GOT3 (cell line): ENCODE results near the gene CDY2A.
"Not testable (repeated sequence)": the region's sequence is repeated elsewhere in the genome, so short reads cannot be mapped to it uniquely, and the experiment has no call there.

Experiments
- DNase-seq: peaks from one replicate; lab custom pipeline; 2025; ENCODE audit warnings: mixed read lengths; lab: John Stamatoyannopoulos, UW

The CDY2A gene

DNA sequence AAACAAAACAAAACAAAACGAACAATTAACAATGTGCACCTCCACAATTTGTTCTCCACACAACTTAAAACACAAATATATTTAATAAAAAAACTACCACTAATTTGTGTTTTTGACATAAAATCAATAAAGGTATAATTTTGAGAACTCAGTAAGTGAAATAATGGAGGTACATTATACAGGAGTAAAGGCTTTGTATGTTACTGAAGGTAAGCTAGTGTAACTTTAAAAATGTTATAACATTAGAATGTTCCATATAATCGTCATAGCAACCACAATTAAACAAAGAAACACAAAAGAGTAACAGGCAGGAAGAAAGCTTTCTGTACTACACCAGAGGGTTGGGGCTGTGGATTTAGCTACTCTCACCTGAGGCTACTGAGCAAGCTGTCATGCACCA is at the start of gene CDY2A:
Gene CDY2A, plus strand, starts transcription at position 301 of the 400 bp plus-strand sequence. CDS start 328 bp downstream, outside the sequence.
- not testable (repeated sequence) for DNase-seq

DNA sequence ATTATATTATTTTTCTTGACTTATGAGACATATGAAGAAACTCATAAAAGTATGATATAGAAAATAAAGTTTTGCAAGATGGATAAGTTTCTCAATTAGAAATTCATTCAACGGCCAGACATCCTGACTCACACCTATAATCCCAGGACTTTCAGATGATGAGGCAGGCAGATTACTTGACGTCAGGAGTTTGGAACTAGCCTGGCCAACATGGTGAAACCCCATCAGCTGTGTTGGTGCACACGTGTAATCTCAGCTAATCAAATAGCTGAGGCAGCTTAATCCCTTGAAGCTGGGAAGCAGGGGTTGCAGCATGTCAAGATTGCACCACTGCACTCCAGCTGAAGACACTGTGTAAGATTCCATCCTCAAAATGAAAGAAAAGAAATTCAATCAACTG is 28.0 kb upstream of the CDY2A start:
- DNase-seq, result not testable (repeated sequence)

DNA sequence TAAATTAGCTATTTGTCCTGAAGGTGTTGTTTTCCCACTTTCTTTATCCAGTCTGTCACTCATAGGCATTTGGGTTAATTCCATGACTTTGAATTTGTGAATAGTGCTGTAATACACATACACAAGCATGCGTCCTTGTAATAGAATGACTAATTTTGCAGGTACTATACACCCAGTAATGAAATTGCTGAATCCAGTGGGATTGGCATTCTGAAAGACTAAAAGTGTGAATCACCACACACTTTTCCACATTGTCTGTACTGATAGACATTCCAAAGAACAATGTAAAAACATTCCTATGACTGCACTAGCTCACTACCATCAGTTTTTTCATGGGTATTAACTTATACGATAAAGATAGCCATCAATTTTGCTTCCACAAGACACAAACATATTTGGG is 27.3 kb upstream of the CDY2A start:
- DNase-seq, result not testable (repeated sequence)

DNA sequence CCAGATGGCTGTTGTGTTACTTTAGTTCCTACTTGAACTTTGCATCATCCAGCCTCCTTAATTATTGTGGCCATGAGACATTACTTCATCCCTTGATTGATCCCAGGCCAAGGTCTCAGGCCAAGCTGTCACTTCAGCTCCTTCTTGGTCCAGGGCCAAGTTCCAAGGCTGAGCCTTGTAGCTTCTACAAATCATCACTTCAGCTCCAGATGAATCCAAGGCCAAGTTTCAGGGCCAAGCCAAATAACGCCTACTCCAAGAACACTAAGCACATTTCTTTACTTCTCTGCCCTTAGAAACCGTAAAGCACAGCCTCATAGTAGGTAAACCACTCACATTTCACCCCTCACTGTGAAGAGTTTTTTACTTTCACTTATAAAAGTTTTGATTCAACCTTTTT is 1.7 kb upstream of the CDY2A start:
- DNase-seq, result not testable (repeated sequence)

GRCh38 chrY:18028845-18029244 is 3.3 kb downstream of the CDY2A start:
- not testable (repeated sequence) for DNase-seq

- DNase-seq, result not testable (repeated sequence)
Observed at GRCh38 chrY:18030178-18030577, 4.6 kb downstream of the CDY2A start.

- DNase-seq, result not testable (repeated sequence)
Observed at GRCh38 chrY:18034100-18034814, 8.7 kb downstream of the CDY2A start.

- DNase-seq, result not testable (repeated sequence)
Observed at GRCh38 chrY:18034864-18035263, 9.3 kb downstream of the CDY2A start.

GRCh38 chrY:18044990-18045389 is 19.4 kb downstream of the CDY2A start:
- DNase-seq, result not testable (repeated sequence)

DNA sequence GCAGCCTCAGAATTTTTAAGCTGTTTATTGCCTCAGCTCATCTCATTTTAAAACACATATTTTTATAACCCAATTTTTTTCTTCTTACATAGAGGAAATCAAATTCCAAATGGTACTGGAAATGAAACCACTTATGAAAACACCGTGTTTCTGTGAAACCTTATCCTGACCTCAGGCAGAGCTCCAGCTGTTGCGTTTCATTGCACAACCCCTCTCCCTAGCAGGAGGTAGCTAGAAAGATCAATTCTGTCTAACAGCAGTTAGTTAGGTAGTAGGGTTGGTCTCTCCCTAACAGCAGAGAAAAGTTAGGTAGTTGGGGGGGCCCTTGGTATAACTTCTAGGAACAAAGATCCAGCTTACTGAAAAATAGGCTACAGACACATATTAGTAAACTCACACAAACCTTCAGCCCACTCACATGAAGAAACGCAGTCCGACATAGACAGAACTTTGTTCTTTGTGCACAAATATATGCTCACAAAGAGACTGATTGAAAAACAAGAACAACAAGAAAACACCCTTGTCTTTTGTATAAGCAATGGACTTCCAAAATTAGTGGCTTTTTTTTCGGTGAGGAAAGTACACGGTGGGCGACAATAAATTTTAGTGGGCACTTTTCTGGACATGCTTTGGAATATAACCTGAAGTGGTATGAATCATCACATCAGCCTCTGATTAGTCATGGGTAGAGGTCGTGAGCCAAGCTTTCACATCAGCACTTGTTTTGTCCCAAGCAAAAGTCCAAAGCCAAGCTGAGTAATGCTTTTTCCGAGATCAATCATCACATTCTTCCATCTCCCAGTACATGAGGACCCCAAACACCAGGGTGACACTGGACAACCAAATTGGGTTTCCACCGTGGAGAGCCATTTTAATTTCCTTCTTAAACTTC is 22.8 kb downstream of the CDY2A start:
- not testable (repeated sequence) for DNase-seq

DNA sequence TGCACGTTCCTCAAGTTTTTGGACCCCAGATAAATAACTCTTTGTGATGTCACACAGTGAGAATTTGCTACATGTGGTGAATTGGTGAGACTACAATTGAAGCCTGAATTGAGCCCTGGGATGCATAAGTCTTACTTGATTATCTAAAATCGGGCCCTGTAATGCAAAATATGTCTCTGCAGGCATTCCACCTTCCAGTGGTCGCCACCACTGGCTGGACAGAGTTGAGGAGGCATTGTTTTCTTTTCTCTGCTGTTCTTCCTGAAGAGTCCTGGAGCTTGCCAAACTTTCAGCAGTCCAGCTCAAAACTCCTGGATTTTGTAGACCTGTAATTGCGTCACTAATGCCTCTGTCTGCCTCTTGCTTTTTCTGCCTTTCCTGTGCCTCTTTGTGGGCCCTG is 23.5 kb downstream of the CDY2A start:
- not testable (repeated sequence) for DNase-seq

DNA sequence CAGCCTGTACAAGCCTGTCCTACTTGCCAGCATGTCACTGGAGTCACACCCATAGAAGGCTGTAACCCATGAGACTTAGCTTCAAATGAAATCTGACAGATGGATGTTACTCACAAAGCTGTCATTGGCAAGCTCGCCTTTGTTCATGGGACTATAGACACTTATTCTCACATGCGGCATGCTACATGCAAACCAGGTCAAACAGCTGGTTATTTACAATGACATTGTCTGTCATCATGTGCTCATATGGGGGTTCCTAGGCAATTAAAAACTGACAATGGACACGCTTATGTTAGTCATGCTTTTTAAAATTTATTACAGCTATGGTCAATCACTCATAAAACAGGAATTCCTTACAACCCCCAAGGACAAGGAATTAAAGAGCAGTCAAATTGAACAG is 30.9 kb downstream of the CDY2A start:
- DNase-seq, result not testable (repeated sequence)

- not testable (repeated sequence) for DNase-seq
Observed at GRCh38 chrY:18073464-18073863, 47.9 kb downstream of the CDY2A start.
